Left cardiac atrium (tissue), 4 donors: Measurements from ENCODE around the gene ABITRAM. TPM values are rescaled to one million over a fixed set of nuclear protein-coding genes. Genes with fewer than 3 reads are reported as not detected.
"Not testable (repeated sequence)": the region's sequence is repeated elsewhere in the genome, so short reads cannot be mapped to it uniquely, and the experiment has no call there.

Experiments used
- ATAC-seq, 2 donors: fragments of 200-7000 bp; cut with Tn5 transposase; one replicate each; pipeline ENCODE4 v1.9.1; 2020; ENCODE audit warnings: mild to moderate bottlenecking in 2 of 2, moderate library complexity in 2 of 2
- DNase-seq: peaks from one replicate; pipeline ENCODE4 v3.0.0-alpha.2; 2020
- intact Hi-C, 2 donors: fragments of 100-400 bp; cut with DNase I; formaldehyde crosslinking; loops; one replicate each; pipeline versions ENCODE4 v1.14.1 to v1.15.1; 2022 to 2023
- long read RNA-seq: library from polyadenylated mRNA; unstranded; transcript quantifications from one replicate; pipeline ENCODE4 v2.0.0, GENCODE V29; 2021
- total RNA-seq, 2 donors: library from RNA; stranded (reverse); fragmentation: NEBNext Ultra II Directional; extraction: Animal tissue kit (Norgen Biotek cat#: 25700); gene quantifications; one replicate each; pipeline ENCODE4 v1.2.1, GENCODE V29; 2021
- donor health status: DM: no; HTN: yes; CAD: no.
- donor health status: DM: no; HTN: yes; CAD: no; lungs with severe emphysema.
- donor health status: DM: yes; HTN: yes; CAD: no.
- donor health status: Dilated cardiomyopathy.

ABITRAM gene
- 10 to 100 TPM in 1 of 2 donors, 1 to 10 TPM in 1; 7.4 to 12.4 TPM for total RNA-seq
- long read RNA-seq, transcript FAM206A-201 (6 exons, 2,134 nt) = major isoform, 8 of 11 reads
- long read RNA-seq, partial matches to known transcripts = 0 of 11 reads
- long read RNA-seq, other reads (novel, unspliced or antisense) = 3 of 11 reads

- intact Hi-C loops = no loop called here
- ATAC-seq = peak; percentile 94 to 95
- DNase-seq = peak; percentile 83
Measured at GRCh38 chr9:108934323-108934893, at the start of gene ABITRAM. Gene ABITRAM, plus strand, starts transcription at chr9:108934400. Its CDS starts 87 bp downstream, at chr9:108934487.

GRCh38 chr9:108884701-108885100 is 49.5 kb upstream of the ABITRAM start:
- ATAC-seq = no peak
- DNase-seq = no peak
- intact Hi-C loops = no loop called here

- intact Hi-C loops = no loop called here
- peak; percentile 30 to 89 for ATAC-seq
- no peak for DNase-seq
Measured at GRCh38 chr9:108885643-108886348, 48.4 kb upstream of the ABITRAM start.

- not testable (repeated sequence) for ATAC-seq
Measured at GRCh38 chr9:108886594-108887271, 47.5 kb upstream of the ABITRAM start.

GRCh38 chr9:108889649-108890067 is 44.5 kb upstream of the ABITRAM start:
- intact Hi-C loops = loop anchor here in 1 of 2 donors (10.0 kb wide), 1 partner anchor 435 kb away; the partner anchor contains the start of gene EPB41L4B
- no peak for DNase-seq
- peak; percentile 62 to 64 for ATAC-seq

More at GRCh38 chr9:108886594-108887271, 47.5 kb upstream of the ABITRAM start:
- intact Hi-C loops, DNase-seq: not testable (repeated sequence)

GRCh38 chr9:108894225-108894997 is 39.8 kb upstream of the ABITRAM start:
- ATAC-seq = no peak
- DNase-seq = no peak
- intact Hi-C loops = loop anchor here in 1 of 2 donors (10.0 kb wide), 1 partner anchor 430 kb away; the partner anchor contains the start of gene EPB41L4B

- intact Hi-C loops = loop anchor here in 1 of 2 donors (10.0 kb wide), 1 partner anchor 427 kb away; the partner anchor contains the start of gene EPB41L4B
- ATAC-seq = no peak
- DNase-seq = no peak
Measured at GRCh38 chr9:108897324-108898096, 36.7 kb upstream of the ABITRAM start.

GRCh38 chr9:108899023-108899695 is 35.0 kb upstream of the ABITRAM start:
- DNase-seq, ATAC-seq: not testable (repeated sequence)
- intact Hi-C loops = loop anchor here in 1 of 2 donors (10.0 kb wide), 1 partner anchor 426 kb away; the partner anchor contains the start of gene EPB41L4B

- DNase-seq (no peak), ATAC-seq (no peak)
- intact Hi-C loops = no loop called here
Measured at GRCh38 chr9:108900176-108900575, 34.0 kb upstream of the ABITRAM start.

- DNase-seq (no peak), ATAC-seq (no peak)
- intact Hi-C loops = no loop called here
Measured at GRCh38 chr9:108903420-108904103, 30.6 kb upstream of the ABITRAM start.

- no peak for ATAC-seq
- intact Hi-C loops = no loop called here
- no peak for DNase-seq
Measured at GRCh38 chr9:108904161-108904560, 30.0 kb upstream of the ABITRAM start.

- intact Hi-C loops = no loop called here
- ATAC-seq = no peak
- no peak for DNase-seq
Measured at GRCh38 chr9:108905494-108905893, 28.7 kb upstream of the ABITRAM start.

- ATAC-seq (no peak), DNase-seq (no peak)
- intact Hi-C loops = no loop called here
Measured at GRCh38 chr9:108910402-108910801, 23.8 kb upstream of the ABITRAM start.

GRCh38 chr9:108910914-108911313 is 23.3 kb upstream of the ABITRAM start:
- intact Hi-C loops = no loop called here
- DNase-seq (no peak), ATAC-seq (no peak)

- no peak for ATAC-seq
- intact Hi-C loops = no loop called here
Measured at GRCh38 chr9:108911820-108912219, 22.4 kb upstream of the ABITRAM start.

GRCh38 chr9:108913391-108913790 is 20.8 kb upstream of the ABITRAM start:
- ATAC-seq (no peak), DNase-seq (no peak)
- intact Hi-C loops = no loop called here

More at GRCh38 chr9:108911820-108912219, 22.4 kb upstream of the ABITRAM start:
- no peak for DNase-seq

- intact Hi-C loops = no loop called here
- ATAC-seq (no peak), DNase-seq (no peak)
Measured at GRCh38 chr9:108919517-108919916, 14.7 kb upstream of the ABITRAM start.
